ENCODE data around the gene KCNH2.

DNA sequence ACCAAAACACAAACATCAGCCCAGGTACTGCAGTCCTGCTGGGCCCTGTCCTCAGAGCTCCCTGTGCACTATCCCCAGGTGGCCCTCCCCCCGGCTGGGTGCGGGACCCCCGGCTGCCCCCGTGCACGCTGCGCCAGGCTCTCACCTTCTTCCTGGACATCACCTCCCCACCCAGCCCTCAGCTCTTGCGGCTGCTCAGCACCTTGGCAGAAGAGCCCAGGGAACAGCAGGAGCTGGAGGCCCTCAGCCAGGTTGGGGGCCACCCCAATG lies 31.9 kb upstream of the KCNH2 start:
- TF ChIP-seq CTCF (IDR thresholded peaks at IDR 0.05), result no peak
- no peak for TF ChIP-seq EZH2 (IDR thresholded peaks at IDR 0.05; ENCODE audit: borderline replicate concordance, insufficient read depth, low read depth, low read length, poor library complexity, severe bottlenecking)
